Right ventricle myocardium inferior (tissue), 1 donor: ENCODE results near the gene MROH2A. TPM values are rescaled to one million over a fixed set of nuclear protein-coding genes. Genes with fewer than 3 reads are reported as not detected.

Source experiments
- ATAC-seq: fragments of 200-7000 bp; cut with Tn5 transposase; one replicate; pipeline ENCODE4 v1.9.1; 2020; ENCODE audit warnings: mild to moderate bottlenecking, moderate library complexity
- DNase-seq: peaks from one replicate; pipeline ENCODE4 v3.0.0; 2021; ENCODE audit errors: missing footprints
- intact Hi-C: fragments of 100-400 bp; cut with DNase I; formaldehyde crosslinking; loops from one replicate; pipeline ENCODE4 v1.11.0; 2022
- total RNA-seq: library from RNA; stranded (reverse); fragmentation: NEBNext Ultra II Directional; extraction: Animal tissue kit (Norgen Biotek cat#: 25700); gene quantifications from one replicate; pipeline ENCODE4 v1.2.1, GENCODE V29; 2021
- donor health status: DM: no; HTN: yes; CAD: no; lungs with severe emphysema.

MROH2A gene
- total RNA-seq, 1 donor from 2014 or later = not detected

DNA sequence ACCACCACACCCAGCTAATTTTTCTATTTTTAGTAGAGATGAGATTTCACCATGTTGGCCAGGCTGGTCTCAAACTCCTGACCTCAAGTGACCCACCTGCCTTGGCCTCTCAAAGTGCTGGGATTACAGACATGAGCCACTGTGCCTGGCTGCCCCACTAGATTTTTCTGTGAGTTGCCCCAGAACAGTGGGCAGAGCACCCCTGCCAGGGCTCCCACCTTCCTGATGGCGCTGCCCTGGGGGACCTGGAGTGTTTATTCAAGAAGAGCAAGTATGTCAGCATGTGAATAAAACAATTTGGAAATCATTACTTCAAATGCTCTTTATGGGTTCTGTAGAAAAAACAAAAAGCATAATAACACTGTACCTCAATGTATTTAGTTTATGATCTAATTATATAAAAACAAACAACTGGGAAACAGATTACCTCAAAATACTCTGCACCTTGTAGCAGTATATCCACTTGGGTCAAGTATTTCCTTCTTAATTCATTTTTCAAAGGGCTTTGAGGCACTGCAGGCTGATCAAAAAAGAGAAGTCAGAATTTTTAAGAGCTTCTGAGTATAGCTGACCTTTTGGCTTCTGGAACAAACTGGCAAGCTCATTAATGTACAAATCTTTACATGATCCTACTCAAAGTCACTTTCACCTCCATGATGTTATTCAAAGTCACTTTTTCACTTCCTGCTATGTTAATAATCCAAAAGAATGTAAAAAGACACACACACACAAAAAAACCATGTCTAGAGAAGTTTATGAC, 67.4 kb downstream of the MROH2A start:
- ATAC-seq (no peak), DNase-seq (no peak)
- intact Hi-C loops = no loop called here

DNA sequence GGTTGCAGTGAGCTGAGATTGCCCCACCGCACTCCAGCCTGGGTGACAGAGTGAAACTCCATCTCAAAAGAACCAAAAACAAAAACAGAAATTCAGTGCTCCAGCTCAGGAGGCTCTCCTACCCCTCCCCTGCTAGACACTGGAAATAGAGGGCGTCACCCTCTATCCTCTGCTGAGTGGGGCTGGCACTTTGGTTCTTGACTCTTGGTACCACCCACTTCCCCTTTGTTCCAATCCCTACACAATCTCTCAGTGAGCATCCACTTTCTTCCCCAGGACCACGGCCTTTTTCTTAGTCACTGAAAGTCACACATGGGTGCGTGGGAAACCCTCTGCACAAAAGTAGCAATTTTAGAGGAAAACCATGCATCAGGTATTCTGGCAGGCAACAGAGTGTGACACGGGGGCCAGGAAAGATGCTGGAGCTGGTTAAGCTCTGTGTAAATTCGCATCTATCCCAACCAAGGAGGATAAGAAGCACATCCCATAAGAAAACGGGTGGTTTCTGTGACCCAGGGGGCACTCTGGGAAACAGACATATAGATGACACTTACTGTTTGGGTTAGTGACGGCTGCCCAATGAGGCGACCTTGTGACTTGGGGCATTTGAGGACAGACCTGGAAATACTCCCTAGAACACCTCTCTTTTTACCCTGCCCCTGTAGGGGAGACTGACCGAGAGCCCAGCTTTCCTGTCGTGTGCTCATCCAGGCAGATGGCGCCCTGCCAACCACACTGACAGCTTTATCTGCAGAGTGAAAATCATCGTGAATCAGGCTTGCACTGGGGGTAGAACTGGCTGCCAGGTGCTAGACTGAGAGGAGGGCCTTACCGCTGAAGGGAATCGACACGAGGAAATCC, 68.5 kb downstream of the MROH2A start:
- ATAC-seq (no peak), DNase-seq (no peak)
- intact Hi-C loops = no loop called here

DNA sequence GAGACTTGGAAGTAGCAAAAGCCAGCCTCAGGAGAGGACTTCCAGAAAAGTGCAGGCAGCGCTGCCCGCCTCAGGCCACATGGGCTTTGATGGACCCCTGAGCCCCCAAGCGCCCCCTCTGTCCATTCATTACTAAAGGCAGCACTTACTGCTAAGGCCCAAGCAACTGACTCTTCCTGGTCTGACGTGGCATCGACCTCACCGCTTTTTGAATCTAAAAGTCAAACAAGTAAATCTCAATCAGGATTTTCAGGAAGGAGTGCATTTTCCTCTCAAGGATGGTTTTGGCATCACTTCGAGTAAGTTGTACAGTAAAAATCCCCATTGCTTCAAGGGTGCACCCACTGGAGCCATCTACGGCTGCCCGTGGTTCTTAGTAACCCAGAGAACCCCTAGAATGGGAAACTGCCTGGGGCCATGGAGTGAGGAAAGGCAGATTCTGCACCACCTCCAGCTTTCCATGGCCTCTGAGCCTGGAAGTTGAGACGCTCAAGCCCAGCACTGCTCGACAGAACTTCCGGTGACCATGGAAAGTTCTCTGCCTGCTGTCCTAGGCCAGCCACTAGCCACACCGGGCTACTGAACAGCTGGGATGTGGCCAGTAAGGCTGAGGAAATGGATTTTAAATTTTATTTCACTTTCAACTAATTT, 69.2 kb downstream of the MROH2A start:
- DNase-seq (no peak), ATAC-seq (no peak)
- intact Hi-C loops = no loop called here

DNA sequence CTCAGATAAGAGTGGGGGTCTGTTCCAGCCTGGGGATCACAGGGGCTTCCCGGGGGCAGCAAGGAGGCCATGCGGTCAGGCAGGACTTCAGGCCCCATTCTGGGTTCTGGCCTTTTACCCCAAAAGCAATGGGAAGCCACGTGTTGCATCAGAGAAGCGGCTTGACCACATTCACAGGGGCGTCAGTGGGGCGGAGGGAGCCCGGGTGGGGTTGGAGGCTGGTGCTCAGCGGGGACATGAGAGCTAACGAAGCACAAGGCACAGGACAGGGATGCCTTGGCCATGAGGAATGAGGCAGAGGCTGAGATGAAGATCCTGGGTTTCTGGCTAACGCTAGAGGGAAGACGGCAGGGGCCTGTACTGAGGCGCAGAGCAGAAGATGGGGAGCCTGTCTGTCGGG, 70.1 kb downstream of the MROH2A start:
- intact Hi-C loops = no loop called here
- ATAC-seq (no peak), DNase-seq (no peak)

DNA sequence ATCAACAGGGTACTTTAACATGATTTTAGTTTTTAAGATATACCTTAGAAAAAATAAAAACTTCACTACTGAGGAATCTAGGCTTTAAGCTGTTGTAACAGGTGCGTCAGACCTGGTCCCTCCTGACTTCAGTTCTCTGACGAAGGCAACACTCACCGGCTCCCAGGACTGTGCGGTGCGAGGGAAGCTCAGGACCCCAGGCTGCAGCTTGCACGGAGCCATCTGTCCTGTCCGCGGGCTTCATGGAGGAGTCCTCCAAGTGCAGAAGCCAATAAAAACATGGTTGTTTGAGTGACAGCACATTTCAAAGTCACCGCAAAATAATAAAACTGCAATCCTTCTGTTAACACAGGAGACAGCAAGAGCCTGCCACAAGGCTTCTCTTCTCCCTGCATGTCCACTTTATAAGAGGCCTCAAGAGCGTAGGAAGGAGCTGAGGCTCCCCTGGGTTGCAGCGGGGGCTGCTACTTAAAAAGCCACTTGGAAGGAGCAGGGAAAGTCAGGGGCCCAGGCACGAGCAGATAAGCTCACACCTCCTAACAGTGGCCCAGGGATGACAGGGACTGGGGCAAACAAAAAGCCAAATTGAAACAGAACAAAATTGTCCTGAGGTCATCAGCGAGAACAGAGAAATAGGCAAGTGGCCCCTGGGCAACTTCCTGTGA, 71.6 kb downstream of the MROH2A start:
- no peak for DNase-seq
- intact Hi-C loops = no loop called here
- ATAC-seq = no peak

DNA sequence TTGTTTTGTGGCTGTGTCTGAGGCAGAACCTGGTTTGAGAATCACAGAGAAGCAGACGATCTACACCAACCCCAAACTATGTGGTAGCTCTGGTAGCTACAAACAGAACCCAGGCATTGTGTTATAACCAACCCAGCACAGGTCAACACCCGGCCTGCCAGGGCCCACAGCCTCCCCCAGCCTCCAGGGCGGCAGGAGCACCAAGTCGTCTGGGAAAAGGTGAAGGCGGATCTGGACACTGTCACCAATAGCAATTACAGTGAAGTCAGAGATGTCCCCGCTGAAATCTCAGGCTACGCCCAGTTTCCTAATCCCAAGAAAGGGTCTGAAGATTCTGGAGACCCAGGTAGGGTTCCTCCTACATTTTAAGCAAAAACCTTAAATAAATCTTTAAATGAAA, 72.6 kb downstream of the MROH2A start:
- no peak for ATAC-seq
- no peak for DNase-seq

DNA sequence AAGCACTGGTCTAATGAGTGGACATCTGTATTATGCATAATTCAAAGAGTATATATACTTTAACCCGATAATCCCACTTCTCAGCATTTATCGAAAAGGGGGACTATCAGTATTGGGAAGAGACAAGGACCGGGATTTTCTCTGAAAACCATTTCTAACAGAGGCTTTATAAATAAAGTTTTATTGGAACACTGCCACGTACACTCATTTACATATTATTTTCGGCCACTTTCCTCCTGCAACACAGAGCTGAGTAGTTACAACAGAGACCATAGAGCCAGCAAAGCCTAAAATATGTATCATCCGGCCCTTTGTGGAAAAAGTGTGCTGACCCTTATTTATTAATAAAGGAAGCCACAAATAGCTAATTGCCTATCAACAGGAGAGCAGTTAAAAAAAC, 73.0 kb downstream of the MROH2A start:
- intact Hi-C loops = no loop called here
- no peak for DNase-seq
- ATAC-seq = no peak

More for the DNA sequence above, 72.6 kb downstream of the MROH2A start:
- intact Hi-C loops = no loop called here

DNA sequence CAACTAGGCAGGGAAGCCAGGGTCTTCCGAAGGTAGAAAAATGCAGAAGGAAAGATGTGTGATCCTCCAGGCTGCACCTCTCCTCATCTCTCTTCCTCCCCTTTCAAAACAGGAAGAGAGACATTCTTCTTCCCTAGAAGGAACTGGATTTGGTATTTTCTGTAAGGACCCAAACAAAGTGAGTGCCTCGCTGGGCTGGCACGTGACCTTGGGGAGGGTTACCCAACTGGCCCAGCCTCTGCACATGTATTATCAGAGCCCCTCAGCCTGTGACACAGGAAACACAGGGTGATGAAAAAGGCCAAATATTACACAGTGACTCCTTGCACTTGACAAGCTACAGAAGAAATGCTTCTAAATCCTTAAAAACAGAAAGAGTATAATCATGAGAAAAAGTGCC, 73.9 kb downstream of the MROH2A start:
- ATAC-seq = no peak
- intact Hi-C loops = no loop called here
- DNase-seq = no peak

DNA sequence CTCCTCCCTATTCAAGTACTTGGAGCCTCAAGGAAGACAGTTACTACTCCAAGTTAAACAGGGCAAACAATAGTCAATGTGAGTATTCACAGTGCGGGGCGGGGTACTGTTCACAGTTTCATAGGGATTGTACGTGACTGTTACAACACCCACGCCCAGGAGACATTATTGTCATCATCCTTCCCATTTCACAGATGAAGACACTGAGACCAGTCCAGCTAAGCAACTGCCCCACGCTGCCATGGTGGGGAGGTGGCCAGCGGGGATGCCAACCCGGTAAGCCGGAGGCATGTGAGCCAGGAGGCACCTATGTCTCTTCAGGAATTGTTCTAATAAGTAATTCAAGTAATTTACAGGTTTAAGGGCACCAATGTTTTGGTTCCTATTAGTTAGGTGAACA, 75.2 kb downstream of the MROH2A start:
- intact Hi-C loops = no loop called here

DNA sequence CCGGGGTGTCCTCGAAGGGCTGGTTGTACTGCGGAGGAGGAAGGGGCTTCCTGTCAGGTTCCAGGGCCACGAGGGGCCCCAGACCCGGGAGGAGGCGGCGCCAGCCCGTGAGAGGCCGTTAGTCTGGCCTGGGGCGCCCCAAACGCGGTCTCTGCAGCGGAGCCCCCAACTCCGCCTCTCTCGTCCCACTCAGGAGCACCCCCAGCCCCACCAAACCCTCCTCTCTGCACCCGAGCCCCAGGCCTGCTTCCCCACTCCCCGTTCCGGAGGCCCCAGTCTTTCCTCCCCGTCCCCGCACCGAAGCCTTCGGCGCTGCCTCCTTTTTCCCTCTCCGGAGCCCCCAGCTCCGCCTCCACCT, 75.7 kb downstream of the MROH2A start:
- ATAC-seq = no peak
- no peak for DNase-seq
- intact Hi-C loops = no loop called here

More for the DNA sequence above, 75.2 kb downstream of the MROH2A start:
- DNase-seq = no peak
- no peak for ATAC-seq

DNA sequence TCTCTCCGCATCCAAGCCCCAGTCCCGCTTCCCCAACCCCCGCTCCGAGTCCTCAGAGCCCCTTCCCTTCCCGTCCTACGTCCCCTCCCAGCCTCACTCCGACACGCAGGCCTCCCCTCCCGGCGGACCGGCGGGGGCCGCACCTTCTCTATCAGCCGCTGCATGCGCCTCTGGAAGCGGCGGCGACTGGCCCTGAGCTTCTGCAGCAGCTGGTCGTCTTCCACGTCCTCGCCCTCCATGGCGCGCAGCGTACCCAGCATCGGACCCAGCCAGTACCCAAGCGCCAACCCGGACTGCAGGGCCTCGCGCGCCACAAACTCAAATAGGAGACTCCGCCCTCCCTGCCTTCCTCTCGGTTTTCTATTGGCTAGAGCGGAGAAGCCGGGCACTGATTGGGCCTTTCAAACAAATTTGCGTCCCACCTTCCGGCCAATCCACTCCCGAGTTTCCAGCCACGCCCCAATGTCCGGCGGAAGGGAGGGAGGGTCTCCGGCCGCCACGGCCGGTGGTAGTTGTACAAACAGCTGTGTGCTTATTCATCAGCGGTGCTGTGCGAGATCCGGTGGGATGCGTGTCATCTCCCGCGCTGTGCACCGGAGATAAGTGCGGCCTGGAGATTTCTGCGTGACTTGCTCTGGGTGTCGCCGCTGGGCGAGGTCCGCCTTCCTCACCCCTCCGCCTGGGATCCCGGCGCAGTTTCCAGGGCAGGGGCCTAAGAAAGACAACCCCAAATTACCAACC, 76.3 kb downstream of the MROH2A start, which contains the start of gene HJURP:
Gene HJURP, minus strand, starts transcription at position 295 of the 741 bp plus-strand sequence. Its CDS starts 35 bp downstream, at position 260.
- ATAC-seq (peak; percentile 99), DNase-seq (peak; percentile 94)
- intact Hi-C loops = no loop called here

DNA sequence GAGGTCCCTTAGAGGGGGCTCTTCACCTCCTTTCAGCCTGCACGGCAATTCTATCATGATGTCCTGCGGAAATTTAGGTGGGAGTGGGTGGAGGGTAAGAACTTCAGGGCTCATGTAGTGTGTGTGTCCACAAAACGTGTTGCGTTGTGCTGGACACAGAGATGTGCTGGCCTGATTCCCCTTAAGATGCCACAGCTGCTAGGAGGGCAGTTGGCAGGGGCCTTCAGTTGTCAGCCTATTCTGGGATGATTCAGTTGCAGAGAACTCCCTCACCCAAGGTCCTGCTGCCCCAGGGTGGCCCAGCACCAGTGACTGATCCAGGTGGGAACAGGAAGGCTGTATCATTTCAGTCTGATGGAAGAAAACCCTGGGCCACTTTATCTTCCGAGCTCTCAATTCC, 77.2 kb downstream of the MROH2A start:
- ATAC-seq = no peak
- intact Hi-C loops = no loop called here
- DNase-seq = no peak

DNA sequence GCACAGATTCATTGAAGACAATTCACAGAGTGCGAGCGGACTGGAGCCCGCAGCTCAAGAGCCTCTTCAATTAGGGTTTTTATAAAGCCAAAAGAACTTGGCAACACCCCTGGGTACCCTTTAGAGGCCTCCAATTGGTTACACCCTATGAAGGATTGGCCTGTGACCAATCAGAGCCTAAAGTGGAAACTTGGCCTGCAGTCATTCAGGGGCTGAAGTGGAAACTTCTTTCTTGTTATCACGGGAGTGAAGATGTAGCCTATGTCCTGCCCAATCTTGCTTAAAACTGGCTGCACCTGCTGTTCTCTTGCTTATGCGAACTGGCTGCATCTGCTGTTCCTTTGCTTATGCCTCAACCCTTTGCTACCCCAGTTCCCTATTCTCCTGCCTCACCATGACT, 78.1 kb downstream of the MROH2A start:
- intact Hi-C loops = no loop called here
- DNase-seq = no peak
- ATAC-seq = no peak

DNA sequence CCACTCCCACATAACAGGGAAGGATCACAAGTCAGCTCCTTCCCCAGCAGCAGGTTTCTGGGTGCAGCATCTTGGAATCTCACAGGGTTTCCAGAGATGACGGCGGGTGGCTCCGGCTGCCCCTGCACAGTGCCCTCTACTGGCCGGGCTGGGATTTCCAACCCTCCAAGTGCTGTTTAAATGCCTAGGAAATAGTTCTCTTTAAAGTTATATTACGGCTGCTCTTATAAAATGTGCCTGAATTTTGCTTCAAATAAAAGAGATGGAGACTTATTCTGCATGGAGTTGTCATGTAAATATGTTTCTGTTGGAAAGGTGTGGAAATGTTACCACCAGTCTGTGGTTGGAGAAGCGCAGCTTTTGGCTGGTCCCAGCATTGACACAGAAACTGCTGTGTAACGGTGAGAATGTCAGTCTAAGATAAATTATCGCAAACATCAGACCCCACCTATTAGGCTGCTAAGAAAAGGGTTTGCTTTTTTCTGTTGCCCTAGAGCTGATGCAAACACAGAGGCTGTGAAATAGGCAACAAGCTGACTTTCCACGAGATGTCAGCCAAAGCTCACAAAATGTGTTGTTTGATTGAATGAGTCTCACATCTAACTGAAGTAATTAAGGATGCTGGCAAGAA, 79.5 kb downstream of the MROH2A start:
- intact Hi-C loops = no loop called here
- no peak for ATAC-seq
- DNase-seq = peak; percentile 77

DNA sequence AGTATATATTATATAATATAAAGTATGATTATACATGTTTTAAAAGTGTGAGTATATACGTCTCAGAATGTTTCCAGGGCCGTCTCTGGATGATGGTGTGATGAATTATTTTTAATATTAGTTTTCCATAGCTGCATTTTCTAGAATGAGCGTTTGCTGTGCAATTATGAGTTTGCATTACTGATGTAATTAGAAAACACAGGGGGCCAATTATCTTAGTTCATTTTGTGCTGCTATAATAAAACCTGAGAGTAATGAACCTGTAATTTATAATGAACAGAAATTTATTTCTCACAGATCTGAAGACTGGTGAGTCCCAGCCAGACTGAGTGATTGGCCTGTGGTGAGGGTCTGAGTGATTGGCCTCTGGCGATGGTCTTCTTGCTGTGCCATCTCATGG, 80.2 kb downstream of the MROH2A start:
- intact Hi-C loops = no loop called here
- DNase-seq (no peak), ATAC-seq (no peak)

DNA sequence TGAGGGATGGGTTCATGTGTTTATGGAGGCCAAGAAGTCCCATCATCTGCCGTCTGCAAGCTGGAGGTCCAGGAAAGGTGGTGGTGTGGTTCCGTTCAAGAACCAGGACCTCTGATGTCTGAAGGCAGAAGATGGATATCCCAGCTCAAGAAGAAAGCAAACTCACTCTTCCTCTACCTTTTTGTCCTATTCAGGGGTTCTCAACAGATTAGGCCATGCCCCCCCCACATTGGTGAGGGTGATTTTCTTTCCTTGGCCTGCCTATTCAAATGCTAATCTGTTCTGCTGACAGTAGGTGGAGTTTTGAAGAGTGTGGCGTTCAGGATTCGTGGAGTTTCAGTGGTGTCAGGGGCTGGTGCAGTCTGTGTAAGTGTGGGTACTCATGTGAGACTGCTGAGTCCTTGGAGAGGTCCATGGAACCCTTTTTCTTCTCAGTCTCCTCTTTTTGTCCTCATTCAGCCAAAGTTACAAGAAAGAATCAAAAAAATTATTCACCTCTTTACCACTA, 84.2 kb downstream of the MROH2A start:
- ATAC-seq = no peak
- intact Hi-C loops = no loop called here
- DNase-seq = no peak

DNA sequence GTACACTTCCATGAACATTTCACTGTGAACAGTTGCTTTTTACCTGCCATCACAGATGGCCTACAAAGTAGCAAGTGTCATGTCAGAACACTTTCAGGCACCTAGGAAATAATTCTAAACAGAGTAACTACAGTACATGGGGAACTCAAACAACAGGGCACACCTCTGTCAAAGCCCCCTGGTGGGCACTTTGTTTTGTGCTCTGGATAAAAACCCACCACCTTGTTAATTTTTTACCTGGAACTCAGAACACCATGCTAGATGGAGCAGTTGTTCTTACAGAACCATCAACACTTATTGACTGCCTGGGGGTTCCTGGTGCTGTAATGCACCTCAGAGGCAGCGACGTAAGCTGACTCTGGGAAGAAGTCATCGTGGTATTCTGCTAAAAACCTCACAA, 87.7 kb downstream of the MROH2A start:
- no peak for ATAC-seq
- intact Hi-C loops = no loop called here
- no peak for DNase-seq

DNA sequence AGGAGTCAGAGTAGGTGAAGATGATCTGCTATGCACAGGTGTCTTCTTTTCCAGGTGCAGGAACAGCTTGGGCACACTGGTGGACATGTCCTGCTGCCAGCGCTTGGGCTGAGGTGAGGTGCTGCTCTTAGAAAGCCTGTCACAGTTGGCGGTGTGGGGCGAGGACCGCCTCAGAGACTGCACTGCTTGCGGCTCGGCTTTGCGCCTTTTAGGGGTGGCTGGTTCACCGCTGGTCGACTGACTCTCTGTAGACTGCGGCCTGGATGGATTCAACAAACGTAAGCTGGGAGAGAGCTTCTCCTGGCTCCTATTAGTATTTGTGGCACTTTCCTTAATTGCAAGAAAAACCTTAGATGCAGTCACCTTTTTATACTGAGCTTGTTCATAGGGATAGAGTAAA, 88.3 kb downstream of the MROH2A start:
- intact Hi-C loops = no loop called here
- ATAC-seq (no peak), DNase-seq (no peak)
